ENCODE measurements around the gene MLYCD. TPM values are rescaled to one million over a fixed set of nuclear protein-coding genes. Genes with fewer than 3 reads are reported as not detected.

MLYCD gene
- total and polyA plus RNA-seq, 2 donors (not counting 1 experiment from before 2014, with no cell fraction given), result 2.3 to 17.1 TPM

GRCh38 chr16:83907111-83907510 is 8.2 kb downstream of the MLYCD start:
- no peak overlapping the region for H3K9ac ChIP-seq (ENCODE audit: low read length)
- peaks cover 38% of the 10 kb centered on the region for H3K79me2 ChIP-seq (ENCODE audit: control insufficient read depth, insufficient read depth, low read length)
- H3K9me3 ChIP-seq (ENCODE audit: control extremely low read depth in 1 of 3, control insufficient read depth in 2 of 3, insufficient read depth in 1 of 3, low read length in 2 of 3), result peaks cover 0 to 3% (median 0%) of the 10 kb centered on the region in 3 donors
- peaks cover 49% of the 10 kb centered on the region for H4K20me1 ChIP-seq (ENCODE audit: control insufficient read depth, insufficient read depth, low read length, poor library complexity, severe bottlenecking)
- H3K4me3 ChIP-seq (ENCODE audit: control extremely low read depth in 1 of 5, extremely low read depth in 1 of 5, insufficient read depth in 1 of 5, low read depth in 2 of 5, low read length in 4 of 5), result no peak overlapping the region
- H3K27me3 ChIP-seq (replicated peaks in 1 of 4; ENCODE audit: control extremely low read depth in 1 of 4, control insufficient read depth in 3 of 4, insufficient read depth in 4 of 4, low read length in 3 of 4), result no peaks in the 10 kb centered on the region
- no peak overlapping the region for H3K27ac Mint-ChIP-seq
- H3K27me3 Mint-ChIP-seq, result no peaks in the 10 kb centered on the region
- H3K4me1 ChIP-seq (ENCODE audit: control insufficient read depth in 2 of 2, insufficient read depth in 2 of 2, low read length in 2 of 2), result no peaks in the 10 kb centered on the region
- DNase-seq (no peak), ATAC-seq (ENCODE audit: low read depth) (no peak)
- TF ChIP-seq CTCF (IDR thresholded peaks at IDR 0.05) (no peak), EZH2 (IDR thresholded peaks at IDR 0.05; ENCODE audit: borderline replicate concordance, insufficient read depth, low read depth, low read length, poor library complexity, severe bottlenecking) (no peak)
- ChIA-PET POLR2A (no interaction called here), CTCF (no interaction called here)
- WGBS (ENCODE audit: insufficient coverage), result 96% methylated on average over 6 of the region's 8 CpGs
- H3K9me3 Mint-ChIP-seq (ENCODE audit: insufficient read depth), result no peaks in the 10 kb centered on the region
- H3K27ac ChIP-seq (ENCODE audit: low read length in 2 of 2), result no peak overlapping the region
- H2AFZ ChIP-seq (ENCODE audit: insufficient read depth, low read depth, low read length, poor library complexity, severe bottlenecking), result no peak overlapping the region
- H3K4me2 ChIP-seq (replicated peaks; ENCODE audit: low read depth, low read length, poor library complexity, severe bottlenecking), result no peak overlapping the region
- peaks cover 0 to 31% of the 10 kb centered on the region in 2 experiments for H3K36me3 ChIP-seq (replicated peaks in 1 of 2; ENCODE audit: control extremely low read depth in 1 of 2, control insufficient read depth in 1 of 2, extremely low read depth in 1 of 2, insufficient read depth in 2 of 2, low read length in 1 of 2)
- intact Hi-C loops (cut with micrococcal nuclease), result no loop called here
- no peak overlapping the region for H3K4me3 Mint-ChIP-seq
- H3K4me1 Mint-ChIP-seq, result peaks cover 3% of the 10 kb centered on the region

DNA sequence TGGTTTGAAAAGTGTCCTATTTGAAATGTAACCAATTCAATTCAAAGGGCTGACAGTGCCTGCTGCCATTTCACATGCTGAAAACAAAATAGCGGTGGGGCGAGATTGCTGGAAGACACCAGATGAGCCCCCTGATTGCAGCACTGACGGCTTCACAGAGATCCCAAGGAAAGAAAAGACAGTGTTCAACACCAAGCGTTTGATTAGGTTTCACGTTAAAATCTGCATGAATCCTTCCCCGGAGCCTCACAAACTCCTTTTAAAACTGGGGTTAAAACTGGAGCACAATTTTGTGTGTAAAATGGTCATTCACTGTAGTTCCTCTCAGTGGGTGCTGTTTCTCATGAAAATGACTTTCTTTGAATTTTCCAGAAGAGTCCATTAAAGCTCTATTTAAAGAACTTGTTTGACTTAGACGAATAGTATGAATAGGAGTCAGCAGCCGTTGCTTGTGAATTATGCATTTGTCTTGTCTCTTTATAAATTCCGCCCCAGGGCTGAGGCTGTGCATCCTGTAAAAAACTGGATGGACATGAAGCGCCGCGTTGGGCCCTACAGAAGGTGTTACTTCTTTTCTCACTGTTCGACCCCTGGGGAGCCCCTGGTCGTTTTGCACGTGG is 8.8 kb downstream of the MLYCD start:
- TF ChIP-seq EZH2 (IDR thresholded peaks at IDR 0.05; ENCODE audit: borderline replicate concordance, insufficient read depth, low read depth, low read length, poor library complexity, severe bottlenecking) (no peak), CTCF (IDR thresholded peaks at IDR 0.05) (no peak)
- Histone ChIP-seq H3K79me2 (ENCODE audit: control insufficient read depth, insufficient read depth, low read length) (peaks cover 32% of the 10 kb centered on the region), H3K36me3 (replicated peaks in 1 of 2; ENCODE audit: control extremely low read depth in 1 of 2, control insufficient read depth in 1 of 2, extremely low read depth in 1 of 2, insufficient read depth in 2 of 2, low read length in 1 of 2) (peaks cover 0 to 37% of the 10 kb centered on the region in 2 experiments), H3K9me3 (ENCODE audit: control extremely low read depth in 1 of 3, control insufficient read depth in 2 of 3, insufficient read depth in 1 of 3, low read length in 2 of 3) (peaks cover 0 to 3% (median 0%) of the 10 kb centered on the region in 3 donors), H3K27ac (ENCODE audit: low read length in 2 of 2) (no peak overlapping the region), H3K4me3 (ENCODE audit: control extremely low read depth in 1 of 5, extremely low read depth in 1 of 5, insufficient read depth in 1 of 5, low read depth in 2 of 5, low read length in 4 of 5) (no peak overlapping the region), H3K27me3 (replicated peaks in 1 of 4; ENCODE audit: control extremely low read depth in 1 of 4, control insufficient read depth in 3 of 4, insufficient read depth in 4 of 4, low read length in 3 of 4) (no peaks in the 10 kb centered on the region), H3K4me2 (replicated peaks; ENCODE audit: low read depth, low read length, poor library complexity, severe bottlenecking) (no peak overlapping the region), H3K4me1 (ENCODE audit: control insufficient read depth in 2 of 2, insufficient read depth in 2 of 2, low read length in 2 of 2) (no peaks in the 10 kb centered on the region), H2AFZ (ENCODE audit: insufficient read depth, low read depth, low read length, poor library complexity, severe bottlenecking) (no peak overlapping the region), H4K20me1 (ENCODE audit: control insufficient read depth, insufficient read depth, low read length, poor library complexity, severe bottlenecking) (peaks cover 44% of the 10 kb centered on the region), H3K9ac (ENCODE audit: low read length) (no peak overlapping the region)
- intact Hi-C loops (cut with micrococcal nuclease), result no loop called here
- DNase-seq, result no peak
- no peak for ATAC-seq (ENCODE audit: low read depth)
- Mint-ChIP-seq H3K9me3 (ENCODE audit: insufficient read depth) (no peaks in the 10 kb centered on the region), H3K4me1 (peaks cover 1% of the 10 kb centered on the region), H3K27me3 (no peaks in the 10 kb centered on the region), H3K4me3 (no peak overlapping the region), H3K27ac (no peak overlapping the region)
- CTCF ChIA-PET, result no interaction called here
- WGBS (ENCODE audit: insufficient coverage), result 100% methylated on average over 13 of the region's 15 CpGs
- POLR2A ChIA-PET, result no interaction called here

All from B cell (primary cell).